GM21528 (cell line): ENCODE results near the gene ESPNL.
A peak's percentile ranks its signal among the peaks of the same experiment; 100 is the strongest.
"Not testable (repeated sequence)": the region's sequence is repeated elsewhere in the genome, so short reads cannot be mapped to it uniquely, and the experiment has no call there.

ENCODE experiments used
- ATAC-seq: cut with Tn5 transposase; IDR thresholded peaks from one replicate; pipeline ENCODE4 v1.9.1; 2021; ENCODE audit warnings: mild to moderate bottlenecking, moderate library complexity; ENCODE audit not compliant: unreplicated experiment, low FRiP score

ESPNL gene, protein sequence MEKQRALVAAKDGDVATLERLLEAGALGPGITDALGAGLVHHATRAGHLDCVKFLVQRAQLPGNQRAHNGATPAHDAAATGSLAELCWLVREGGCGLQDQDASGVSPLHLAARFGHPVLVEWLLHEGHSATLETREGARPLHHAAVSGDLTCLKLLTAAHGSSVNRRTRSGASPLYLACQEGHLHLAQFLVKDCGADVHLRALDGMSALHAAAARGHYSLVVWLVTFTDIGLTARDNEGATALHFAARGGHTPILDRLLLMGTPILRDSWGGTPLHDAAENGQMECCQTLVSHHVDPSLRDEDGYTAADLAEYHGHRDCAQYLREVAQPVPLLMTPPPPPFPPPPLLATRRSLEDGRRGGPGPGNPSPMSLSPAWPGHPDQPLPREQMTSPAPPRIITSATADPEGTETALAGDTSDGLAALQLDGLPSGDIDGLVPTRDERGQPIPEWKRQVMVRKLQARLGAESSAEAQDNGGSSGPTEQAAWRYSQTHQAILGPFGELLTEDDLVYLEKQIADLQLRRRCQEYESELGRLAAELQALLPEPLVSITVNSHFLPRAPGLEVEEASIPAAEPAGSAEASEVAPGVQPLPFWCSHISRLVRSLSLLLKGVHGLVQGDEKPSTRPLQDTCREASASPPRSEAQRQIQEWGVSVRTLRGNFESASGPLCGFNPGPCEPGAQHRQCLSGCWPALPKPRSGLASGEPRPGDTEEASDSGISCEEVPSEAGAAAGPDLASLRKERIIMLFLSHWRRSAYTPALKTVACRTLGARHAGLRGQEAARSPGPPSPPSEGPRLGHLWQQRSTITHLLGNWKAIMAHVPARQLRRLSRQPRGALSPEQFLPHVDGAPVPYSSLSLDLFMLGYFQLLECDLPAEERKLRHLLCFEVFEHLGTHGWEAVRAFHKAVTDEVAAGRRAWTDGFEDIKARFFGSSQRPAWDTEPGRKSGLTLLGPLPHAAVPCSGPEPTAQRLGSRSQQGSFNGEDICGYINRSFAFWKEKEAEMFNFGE

DNA sequence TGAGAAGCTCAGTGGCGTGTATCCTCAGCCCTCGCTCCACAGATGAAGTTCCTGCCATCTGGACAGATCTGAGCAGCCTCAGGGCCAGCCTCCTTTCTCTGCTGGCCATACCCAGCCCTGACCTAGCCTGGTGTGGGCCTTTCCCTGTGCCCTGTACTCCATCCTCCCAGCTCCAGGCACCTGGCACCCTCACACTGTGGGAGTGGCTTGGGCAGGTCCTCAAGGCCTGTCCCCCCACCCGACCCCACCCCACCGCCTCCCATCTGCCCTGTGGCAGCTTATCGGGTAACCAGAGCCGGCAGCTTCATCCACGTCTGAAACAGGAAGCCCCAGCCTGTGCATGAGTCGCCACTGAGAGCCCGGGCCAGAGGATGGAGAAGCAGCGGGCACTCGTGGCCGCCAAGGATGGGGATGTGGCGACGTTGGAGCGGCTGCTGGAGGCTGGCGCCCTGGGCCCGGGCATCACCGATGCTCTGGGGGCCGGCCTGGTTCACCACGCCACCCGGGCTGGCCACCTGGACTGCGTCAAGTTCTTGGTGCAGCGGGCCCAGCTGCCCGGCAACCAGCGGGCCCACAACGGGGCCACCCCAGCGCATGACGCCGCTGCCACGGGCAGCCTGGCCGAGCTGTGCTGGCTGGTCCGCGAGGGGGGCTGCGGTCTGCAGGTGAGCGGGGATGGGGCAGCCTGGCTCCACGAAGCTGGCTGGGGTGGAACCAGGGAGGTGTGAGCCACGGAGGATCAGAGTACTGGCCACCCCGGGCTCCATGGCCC, at the start of gene ESPNL:
ESPNL (plus strand) TSS at position 292 of the 772 bp plus-strand sequence; CDS start at position 372, 80 bp downstream.
- no peak for ATAC-seq

DNA sequence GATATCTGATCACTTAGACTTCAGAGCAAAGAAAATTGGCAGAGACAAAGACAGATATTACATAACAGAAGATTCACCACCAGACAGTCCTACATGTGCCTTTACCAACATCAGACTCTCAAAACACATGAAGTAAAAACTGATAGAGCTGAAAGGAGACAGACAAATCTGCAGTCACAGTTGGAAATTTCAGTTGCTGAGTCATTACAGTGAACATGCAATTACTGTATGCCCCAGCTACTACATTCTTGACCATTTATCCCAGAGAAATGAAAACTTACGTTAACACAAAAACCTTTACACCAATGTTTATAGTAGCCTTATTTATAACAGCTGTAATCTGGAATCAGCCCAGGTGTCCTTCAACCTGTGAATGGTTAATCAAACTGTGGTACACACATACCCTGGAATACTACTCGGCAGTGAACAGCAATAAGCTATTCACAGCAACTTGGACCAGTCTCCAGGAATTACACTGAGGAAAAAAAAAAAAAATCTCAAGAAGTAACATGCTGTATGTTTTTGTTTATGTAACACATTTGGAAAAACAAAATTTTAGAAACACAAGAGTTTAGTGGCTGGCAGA, 46.9 kb upstream of the ESPNL start:
- no peak for ATAC-seq

DNA sequence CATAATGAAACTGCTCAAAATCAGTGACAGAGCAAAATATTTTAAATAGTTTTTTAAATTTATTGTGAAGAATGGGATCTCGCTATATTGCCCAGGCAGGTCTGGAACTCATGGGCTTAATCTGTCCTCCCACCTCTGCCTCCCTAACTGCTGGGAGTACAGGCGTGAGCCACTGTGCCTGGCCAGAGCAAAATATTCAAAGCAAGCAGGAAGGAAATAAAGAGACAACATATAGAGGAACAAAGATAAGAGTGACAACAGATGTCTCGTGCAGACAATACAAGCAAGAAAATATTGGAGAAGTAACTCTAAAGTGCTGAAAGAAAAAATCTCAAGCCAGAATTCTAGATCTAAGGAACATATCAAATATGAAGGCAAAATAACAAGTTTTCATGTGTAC, 44.3 kb upstream of the ESPNL start:
- ATAC-seq = no peak

DNA sequence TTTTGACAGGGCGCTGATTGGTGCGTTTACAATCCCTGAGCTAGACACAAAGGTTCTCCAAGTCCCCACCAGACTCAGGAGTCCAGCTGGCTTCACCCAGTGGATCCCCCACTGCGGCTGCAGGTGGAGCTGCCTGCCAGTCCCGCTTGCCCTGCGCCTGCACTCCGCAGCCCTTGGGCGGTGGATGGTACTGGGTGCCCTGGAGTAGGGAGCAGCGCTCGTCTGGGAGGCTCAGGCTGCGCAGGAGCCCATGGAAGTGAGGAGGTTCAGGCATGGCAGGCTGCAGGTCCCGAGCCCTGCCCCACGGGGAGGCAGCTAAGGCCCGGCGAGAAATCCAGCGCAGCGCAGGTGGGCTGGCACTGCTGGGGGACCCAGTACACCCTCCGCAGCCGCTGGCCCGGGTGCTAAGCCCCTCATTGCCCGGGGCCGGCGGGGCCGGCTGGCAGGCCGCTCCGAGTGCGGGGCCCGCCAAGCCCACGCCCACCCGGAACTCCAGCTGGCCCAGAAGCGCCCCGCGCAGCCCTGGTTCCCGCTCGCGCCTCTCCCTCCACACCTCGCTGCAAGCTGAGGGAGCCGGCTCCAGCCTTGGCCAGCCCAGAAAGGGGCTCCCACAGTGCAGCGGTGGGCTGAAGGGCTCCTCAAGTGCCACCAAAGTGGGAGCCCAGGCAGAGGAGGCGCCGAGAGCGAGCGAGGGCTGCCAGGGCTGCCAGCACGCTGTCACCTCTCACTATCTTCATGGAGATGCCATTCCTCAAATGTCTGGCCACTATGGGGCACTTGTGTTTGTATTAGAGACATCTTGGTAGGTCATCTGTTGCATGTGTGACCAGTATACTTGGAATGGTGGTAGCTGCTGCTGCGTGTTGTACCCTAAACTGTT, 42.2 kb upstream of the ESPNL start:
- not testable (repeated sequence) for ATAC-seq

DNA sequence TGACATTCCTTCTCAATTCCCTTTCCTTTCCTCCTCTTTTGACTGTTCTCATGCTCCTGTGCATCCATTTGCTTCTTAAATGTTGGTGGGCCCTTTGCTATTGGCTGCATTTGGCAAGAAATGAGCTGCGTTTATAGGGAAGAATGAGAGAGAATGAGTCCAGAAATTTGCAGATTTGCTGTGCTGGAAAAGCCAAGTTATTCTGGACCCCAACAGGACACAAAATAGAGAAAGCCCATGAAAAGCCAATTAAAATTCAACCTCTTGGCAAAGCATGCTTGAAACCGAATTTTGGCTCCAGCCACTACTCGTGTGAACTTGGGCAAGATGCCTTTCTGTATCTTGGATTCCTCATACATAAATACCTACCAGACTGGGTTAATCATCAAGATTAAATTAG, 40.6 kb upstream of the ESPNL start:
- no peak for ATAC-seq

DNA sequence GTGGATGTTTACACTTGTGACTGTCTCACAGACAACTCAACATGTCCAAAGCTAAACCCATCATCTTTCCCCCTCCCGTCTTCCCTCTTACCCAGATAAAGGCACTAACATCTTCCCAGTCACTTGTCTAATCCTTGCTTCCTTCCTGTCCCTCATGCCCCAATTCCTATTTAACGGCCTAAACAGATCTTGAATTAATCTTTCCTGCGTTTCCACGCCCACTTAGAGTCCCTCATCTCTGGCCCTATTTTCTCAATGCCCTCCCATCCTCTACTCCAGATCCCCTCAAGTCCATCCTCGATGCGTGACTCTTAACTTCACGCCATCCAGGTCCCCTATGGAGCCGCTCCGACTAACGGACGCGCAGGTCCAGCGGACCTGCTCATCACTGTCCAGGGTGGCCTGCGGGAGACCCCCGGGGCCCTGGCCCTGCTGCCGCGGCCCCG, 40.0 kb upstream of the ESPNL start:
- no peak for ATAC-seq

DNA sequence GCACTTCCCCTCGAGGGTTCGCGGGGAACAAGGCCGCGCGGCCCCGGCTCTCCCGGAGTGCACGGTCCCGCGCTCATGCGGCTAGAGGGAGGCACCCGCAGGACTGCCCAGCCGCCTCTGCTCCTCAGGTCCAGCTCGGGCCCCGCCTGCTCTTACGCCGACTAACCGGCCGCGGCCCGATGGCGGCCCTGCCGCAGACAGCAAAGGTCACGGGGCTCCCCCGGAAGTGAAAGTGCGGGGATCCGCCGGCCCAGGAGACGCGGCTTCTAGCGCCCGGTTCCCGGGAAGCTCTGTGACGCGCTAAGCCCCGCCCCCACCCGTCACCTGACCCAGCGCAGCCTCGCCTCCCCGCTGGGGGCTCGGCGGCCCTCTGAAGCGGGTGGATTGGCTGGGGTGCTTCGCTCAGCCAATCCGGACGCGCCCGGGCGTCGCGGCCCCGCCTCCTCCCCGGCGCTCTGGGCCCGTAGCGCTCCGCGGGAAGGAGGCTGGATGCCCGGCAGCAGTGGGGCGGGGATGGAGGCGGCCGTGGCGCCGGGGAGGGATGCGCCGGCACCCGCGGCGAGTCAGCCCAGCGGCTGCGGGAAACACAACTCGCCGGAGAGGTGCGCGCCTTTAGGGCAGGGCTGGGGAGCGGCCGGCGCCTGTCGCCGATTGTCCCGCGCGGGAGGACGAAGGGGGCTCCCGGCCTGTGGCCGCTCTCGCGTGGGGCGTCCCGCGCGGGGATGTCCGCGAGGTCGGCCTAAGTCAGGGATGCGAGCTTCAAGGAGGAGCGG, 39.4 kb upstream of the ESPNL start, which contains the start of gene SCLY:
SCLY (plus strand) TSS at position 460 of the 773 bp plus-strand sequence; CDS start at position 514, 54 bp downstream.
- peak; percentile 96 for ATAC-seq

DNA sequence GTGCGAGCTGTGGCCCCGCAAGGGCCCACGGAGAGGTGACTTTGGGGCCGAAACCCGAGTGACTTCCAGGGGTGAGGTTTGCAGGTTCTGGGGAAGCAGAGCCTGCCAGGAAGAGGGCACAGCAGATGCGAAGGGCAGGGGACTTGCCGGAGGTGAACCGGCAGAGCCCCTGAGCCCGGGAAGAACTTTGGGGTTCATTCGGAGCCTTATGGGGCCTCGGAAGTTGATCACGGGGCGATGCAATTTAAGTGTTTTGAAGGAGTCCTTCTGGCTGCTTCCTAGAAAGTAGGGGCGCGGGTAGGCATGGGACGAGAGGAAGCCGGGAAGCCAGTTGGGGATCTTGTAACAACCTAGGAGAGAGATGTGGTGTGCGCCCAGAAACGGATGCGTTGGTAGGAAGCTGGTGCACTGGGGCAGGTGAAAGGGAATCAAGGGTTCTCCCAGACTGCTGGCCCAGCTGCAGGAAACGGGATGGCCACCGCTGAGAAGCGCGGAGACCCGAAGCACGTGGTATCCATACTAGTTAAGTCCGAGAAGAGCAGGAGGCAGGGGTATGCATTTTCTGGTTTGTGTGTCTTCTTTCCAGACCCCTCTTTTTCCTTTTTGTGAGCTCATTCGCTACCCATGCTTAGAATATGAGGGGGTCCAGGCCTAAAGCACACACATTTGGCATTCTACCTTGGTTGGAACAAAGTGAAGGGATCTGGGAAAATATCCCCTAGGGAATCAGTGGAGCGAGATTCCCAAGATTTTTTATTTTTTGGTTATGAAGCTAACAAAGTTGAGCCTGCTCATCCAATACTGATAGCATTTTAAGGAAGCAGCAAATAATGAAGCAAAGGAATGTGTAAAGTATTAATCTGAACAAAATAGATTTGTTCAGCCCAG, 38.6 kb upstream of the ESPNL start:
- ATAC-seq = peak; percentile 29

DNA sequence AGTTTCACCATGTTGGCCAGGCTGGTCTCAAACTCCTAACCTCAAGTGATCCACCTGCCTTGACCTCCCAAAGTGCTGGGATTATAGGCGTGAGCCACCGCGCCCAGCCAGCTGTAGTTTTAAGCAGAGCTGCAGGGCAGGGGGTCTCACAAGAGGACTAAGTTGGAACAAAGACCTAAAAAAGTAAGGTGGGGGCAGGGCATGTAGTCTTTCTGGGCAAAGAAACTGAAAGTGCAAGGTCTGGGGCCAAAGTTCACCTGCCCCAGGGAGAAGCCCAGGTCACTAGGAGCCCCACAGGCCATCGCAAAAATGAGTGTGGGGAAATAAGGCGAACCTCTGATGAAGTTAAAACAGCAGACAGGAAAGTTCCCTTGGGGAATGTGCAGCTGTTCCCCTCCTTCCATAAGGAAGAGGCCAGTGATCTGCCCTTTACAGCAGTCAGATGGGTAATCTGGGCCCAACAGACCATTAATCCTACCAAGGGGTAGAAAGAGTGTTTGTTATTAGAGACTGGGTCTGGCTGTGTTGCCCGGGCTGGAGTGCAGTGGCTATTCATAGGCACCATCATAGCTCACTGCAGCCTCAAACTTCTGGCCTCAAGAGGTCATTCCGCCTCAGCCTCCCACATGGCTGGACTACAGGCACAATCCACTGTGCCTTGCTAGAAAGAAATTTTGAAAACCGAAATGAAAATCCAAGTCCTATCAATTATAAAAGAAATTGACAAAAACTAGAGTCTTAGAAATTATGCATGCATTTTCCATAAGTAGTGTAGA, 36.5 kb upstream of the ESPNL start:
- no peak for ATAC-seq

DNA sequence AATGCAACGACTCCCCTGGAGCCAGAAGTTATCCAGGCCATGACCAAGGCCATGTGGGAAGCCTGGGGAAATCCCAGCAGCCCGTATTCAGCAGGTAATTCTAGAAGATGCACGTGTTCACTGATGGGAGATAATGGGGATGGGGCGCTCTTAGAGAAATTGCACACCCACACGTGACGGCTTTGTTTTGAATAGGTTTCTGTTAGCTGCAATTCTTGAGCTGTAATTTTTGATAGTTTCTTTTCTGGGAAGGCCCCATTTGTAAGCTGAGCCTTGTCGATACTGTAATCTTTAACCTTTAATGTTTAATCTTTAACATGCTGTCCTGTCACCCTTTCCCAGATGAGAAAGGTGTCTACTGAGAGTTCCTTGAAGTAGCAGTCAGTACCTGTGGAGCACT, 35.8 kb upstream of the ESPNL start:
- ATAC-seq = no peak

DNA sequence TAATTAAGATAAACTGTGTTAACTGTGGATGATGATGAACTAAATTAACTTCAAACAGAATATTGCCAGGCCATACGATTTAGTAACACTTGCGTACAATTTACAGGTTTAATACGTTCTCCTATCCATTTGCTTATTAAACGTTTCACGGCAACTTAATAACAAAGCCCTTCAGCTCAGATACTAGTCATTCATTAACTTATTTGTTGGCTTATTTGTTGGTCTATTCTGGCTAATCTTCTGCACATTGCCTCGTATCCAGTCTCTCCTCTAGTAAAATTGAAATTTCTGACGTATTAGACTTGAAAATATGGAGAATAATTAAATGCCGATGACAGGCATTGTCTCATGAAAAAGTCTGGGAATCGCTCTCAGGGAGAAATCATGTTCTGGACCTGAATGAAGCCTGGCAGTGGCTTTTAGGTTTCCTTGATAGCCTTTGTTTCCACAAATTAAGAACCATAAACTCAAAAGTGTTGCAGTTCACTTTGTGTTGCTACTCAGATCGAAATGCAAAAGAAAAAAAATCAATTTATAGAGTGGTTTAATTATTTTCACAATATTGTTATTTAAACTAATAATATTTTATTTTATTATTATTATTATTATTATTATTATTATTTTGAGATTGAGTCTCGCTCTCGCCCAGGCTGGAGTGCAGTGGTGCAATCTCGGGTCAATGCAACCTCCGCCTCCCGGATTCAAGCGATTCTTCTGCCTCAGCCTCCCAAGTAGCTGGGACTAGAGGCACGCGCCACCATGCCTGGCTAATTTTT, 34.9 kb upstream of the ESPNL start:
- ATAC-seq = no peak

DNA sequence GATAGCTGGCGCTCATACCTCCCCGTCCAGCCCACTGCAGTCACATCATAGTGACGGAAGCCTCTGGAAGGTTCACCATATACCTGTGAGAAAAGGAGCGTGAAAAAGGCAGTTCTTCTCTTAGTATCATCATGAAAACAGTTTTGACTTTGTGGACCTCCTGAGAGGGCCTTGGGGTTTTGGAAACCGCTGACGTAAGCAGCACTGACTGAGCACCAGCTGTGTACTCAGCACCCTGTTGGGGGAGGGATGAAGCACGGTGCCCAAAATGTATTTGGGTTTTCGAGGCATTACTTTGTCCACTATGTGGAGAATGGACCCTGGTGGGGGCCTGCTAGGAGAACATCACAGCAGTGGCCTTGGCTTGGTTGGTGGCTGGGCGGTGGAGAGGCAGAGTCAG, 33.9 kb upstream of the ESPNL start:
- ATAC-seq = no peak

DNA sequence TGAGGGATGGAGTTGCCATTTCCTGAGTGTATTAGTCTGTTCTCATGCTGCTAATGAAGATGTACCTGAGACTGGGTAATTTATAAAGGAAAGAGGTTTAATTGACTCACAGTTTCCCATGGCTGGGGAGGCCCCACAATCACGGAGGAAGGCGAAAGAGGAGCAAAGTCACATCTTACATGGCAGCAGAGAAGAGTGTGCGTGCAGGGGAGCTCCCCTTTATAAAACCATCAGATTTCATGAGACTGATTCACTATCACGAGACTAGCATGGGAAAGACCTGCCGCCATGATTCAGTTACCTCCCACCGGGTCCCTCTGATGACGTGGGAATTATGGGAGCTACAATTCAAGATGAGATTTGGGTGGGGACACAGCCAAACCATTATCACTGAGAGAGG, 33.4 kb upstream of the ESPNL start:
- not testable (repeated sequence) for ATAC-seq

DNA sequence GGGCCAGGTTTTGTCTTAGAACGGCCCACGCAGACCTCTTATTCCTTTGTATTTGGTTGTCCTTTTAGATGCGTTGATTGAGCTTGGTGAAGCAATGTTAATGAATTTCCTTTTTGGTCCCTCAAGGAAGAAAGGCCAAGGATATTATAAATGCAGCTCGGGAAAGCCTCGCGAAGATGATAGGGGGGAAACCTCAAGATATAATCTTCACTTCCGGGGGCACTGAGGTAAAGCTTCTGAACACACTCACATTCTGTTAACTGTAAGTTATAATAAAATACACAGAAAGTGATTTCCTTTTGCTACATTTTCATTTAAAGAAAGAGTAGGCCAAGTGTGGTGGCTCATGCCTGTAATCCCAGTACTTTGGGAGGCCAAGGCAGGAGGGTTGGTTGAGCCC, 32.2 kb upstream of the ESPNL start:
- no peak for ATAC-seq

DNA sequence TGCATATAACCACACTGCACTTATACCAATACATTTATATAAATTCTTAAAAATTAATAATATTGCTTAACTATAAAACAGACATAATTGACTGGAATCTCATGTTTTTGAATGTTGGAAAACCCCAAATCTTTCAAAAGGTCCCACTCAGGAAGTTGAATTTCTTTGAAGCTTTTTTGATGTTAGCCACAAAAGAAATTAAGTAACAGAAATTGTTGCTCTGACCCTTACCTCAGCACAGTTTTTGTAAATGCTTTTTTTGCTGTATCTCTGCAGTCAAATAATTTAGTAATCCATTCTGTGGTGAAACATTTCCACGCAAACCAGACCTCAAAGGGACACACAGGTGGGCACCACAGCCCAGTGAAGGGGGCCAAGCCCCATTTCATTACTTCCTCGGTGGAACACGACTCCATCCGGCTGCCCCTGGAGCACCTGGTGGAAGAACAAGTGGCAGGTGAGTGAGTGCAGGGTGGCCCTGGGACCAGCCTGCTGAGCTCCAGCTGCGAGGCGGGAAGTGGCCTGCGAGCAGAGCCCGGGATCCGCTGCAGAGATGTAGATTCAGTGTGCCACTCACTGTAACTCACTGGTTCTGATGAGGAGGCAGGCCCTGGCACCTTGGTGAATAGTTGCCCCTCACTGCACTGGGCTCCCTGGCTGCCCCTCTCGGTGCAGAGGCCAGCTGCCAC, 31.0 kb upstream of the ESPNL start:
- no peak for ATAC-seq
